Liver (tissue), 9 donors: Measurements from ENCODE around the gene DAPP1. TPM values are rescaled to one million over a fixed set of nuclear protein-coding genes. Genes with fewer than 3 reads are reported as not detected.

Experiments
- DNase-seq: peaks from one replicate; pipeline ENCODE4 v3.0.0-alpha.2; 2017; ENCODE audit warnings: low spot score
- H3K27ac ChIP-seq, 2 donors: one replicate each; pipeline ENCODE4 v1.7.0; 2013; ENCODE audit warnings: inconsistent platforms in 2 of 2, low read length in 2 of 2, control low read depth in 1 of 2, low read depth in 1 of 2, mild to moderate bottlenecking in 1 of 2
- H3K27me3 ChIP-seq, 4 donors: one replicate each; pipeline versions ENCODE4 v1.6.1 to v1.7.0; 2013; ENCODE audit warnings: low read length in 3 of 4, inconsistent platforms in 1 of 4, mild to moderate bottlenecking in 1 of 4, moderate library complexity in 1 of 4; ENCODE audit not compliant: control insufficient read depth in 4 of 4, insufficient read depth in 4 of 4
- H3K36me3 ChIP-seq, 4 donors: one replicate each; pipeline versions ENCODE4 v1.6.1 to v1.7.0; 2013; ENCODE audit warnings: low read length in 3 of 4, mild to moderate bottlenecking in 3 of 4, low read depth in 1 of 4, moderate library complexity in 1 of 4; ENCODE audit not compliant: control insufficient read depth in 4 of 4, insufficient read depth in 3 of 4
- H3K4me1 ChIP-seq, 4 donors: one replicate each; pipeline versions ENCODE4 v1.6.1 to v1.7.0; 2013; ENCODE audit warnings: low read length in 3 of 4, mild to moderate bottlenecking in 3 of 4, moderate library complexity in 1 of 4; ENCODE audit not compliant: control insufficient read depth in 4 of 4, insufficient read depth in 4 of 4
- H3K4me3 ChIP-seq, 3 donors: one replicate each; pipeline versions ENCODE4 v1.6.1 to v1.7.0; 2013; ENCODE audit warnings: low read length in 3 of 3, control low read depth in 1 of 3, low read depth in 1 of 3, mild to moderate bottlenecking in 1 of 3
- H3K9ac ChIP-seq, 2 donors: one replicate each; pipeline ENCODE4 v1.7.0; 2013; ENCODE audit warnings: low read length in 2 of 2, mild to moderate bottlenecking in 2 of 2, moderate library complexity in 2 of 2, control low read depth in 1 of 2, low read depth in 1 of 2
- H3K9me3 ChIP-seq, 4 donors: one replicate each; pipeline versions ENCODE4 v1.6.1 to v1.7.0; 2013; ENCODE audit warnings: low read length in 3 of 4; ENCODE audit not compliant: control insufficient read depth in 4 of 4
- EGR1 ChIP-seq, 2 donors: IDR thresholded peaks; 2 replicates each; pipeline ENCODE4 v1.6.1; 2016 to 2018; ENCODE audit warnings: antibody characterized with exemption in 2 of 2, low read depth in 2 of 2
- FOXA1 ChIP-seq: IDR thresholded peaks from 2 replicates; pipeline ENCODE4 v1.6.1; 2016; ENCODE audit warnings: antibody characterized with exemption
- FOXA2 ChIP-seq: IDR thresholded peaks from 2 replicates; pipeline ENCODE4 v1.6.1; 2016; ENCODE audit warnings: antibody characterized with exemption
- GABPA ChIP-seq, 2 donors: IDR thresholded peaks in 1 of 2; conservative IDR thresholded peaks in 1 of 2; 2 replicates each; pipeline ENCODE4 v1.6.1; 2016; ENCODE audit warnings: antibody characterized with exemption in 2 of 2, mild to moderate bottlenecking in 1 of 2, moderate library complexity in 1 of 2
- HNF4A ChIP-seq, 2 donors: conservative IDR thresholded peaks; 2 replicates each; pipeline ENCODE4 v1.6.1; 2016; ENCODE audit warnings: antibody characterized with exemption in 2 of 2, mild to moderate bottlenecking in 2 of 2
- MAX ChIP-seq: IDR thresholded peaks from 2 replicates; pipeline ENCODE4 v1.6.1; 2016; ENCODE audit warnings: antibody characterized with exemption
- NR2F2 ChIP-seq: IDR thresholded peaks from 2 replicates; pipeline ENCODE4 v1.6.1; 2016; ENCODE audit warnings: antibody characterized with exemption
- RAD21 ChIP-seq, 2 donors: IDR thresholded peaks; 2 replicates each; pipeline ENCODE4 v1.6.1; 2016; ENCODE audit warnings: antibody characterized with exemption in 2 of 2, mild to moderate bottlenecking in 2 of 2
- RXRA ChIP-seq, 2 donors: IDR thresholded peaks; 2 replicates each; pipeline ENCODE4 v1.6.1; 2017 to 2018; ENCODE audit warnings: antibody characterized with exemption in 2 of 2, mild to moderate bottlenecking in 1 of 2
- SP1 ChIP-seq: IDR thresholded peaks from 2 replicates; pipeline ENCODE4 v1.6.1; 2018; ENCODE audit warnings: antibody characterized with exemption, mild to moderate bottlenecking
- TAF1 ChIP-seq: conservative IDR thresholded peaks from 2 replicates; pipeline ENCODE4 v1.6.1; 2016; ENCODE audit warnings: antibody characterized with exemption, mild to moderate bottlenecking
- YY1 ChIP-seq: IDR thresholded peaks from 2 replicates; pipeline ENCODE4 v1.6.1; 2016; ENCODE audit warnings: antibody characterized with exemption, mild to moderate bottlenecking
- ZBTB33 ChIP-seq: IDR thresholded peaks from 2 replicates; pipeline ENCODE4 v1.6.1; 2016; ENCODE audit warnings: antibody characterized with exemption
- WGBS: extraction: QIAGEN DNeasy Blood & Tissue Kit; methylation state at CpG from one replicate; pipeline ENCODE4 v1.1.7; 2013; 5-methylcytosine and 5-hydroxymethylcytosine counted together
- polyA plus RNA-seq, 2 donors: library from polyadenylated mRNA; stranded (reverse) in 1 of 2; unstranded in 1 of 2; fragments of 200-250 nt in 1 of 2; fragments of >200 nt in 1 of 2; fragmentation: Nextera tagmentation in 1 of 2; extraction: Ambion mirVana in 1 of 2; gene quantifications; one replicate each; pipeline versions ENCODE4 v1.2.1 to v1.2.3, GENCODE V29; 2013 to 2015
- total RNA-seq, 2 donors: library from RNA; depleted of rRNA; stranded (reverse); fragments of >200 nt; gene quantifications; one replicate each; pipeline ENCODE4 v1.2.3, GENCODE V29; 2014
- TF ChIP-seq, protein P1 (sequence below): IDR thresholded peaks from 2 replicates; pipeline ENCODE4 v1.6.1; 2016; ENCODE audit warnings: antibody characterized with exemption
- TF ChIP-seq, protein P2 (sequence below): IDR thresholded peaks from 2 replicates; pipeline ENCODE4 v1.6.1; 2016; ENCODE audit warnings: antibody characterized with exemption, mild to moderate bottlenecking
- donor health status: healthy.
- donor health status: healthy.
- donor health status: healthy.
- donor health status: healthy.
- donor health status: healthy.

Gene DAPP1
- total and polyA plus RNA-seq, 4 donors: 0.53 to 4.8 (median 0.91) TPM

- DNase-seq: no peak
- no peaks in the 10 kb centered on the region for H3K9me3 ChIP-seq
- H3K27me3 ChIP-seq: no peaks in the 10 kb centered on the region
- 85% methylated on average over 3 of the region's 3 CpGs for WGBS
- H3K4me3 ChIP-seq: no peak overlapping the region
- no peak for TF ChIP-seq SP1
- no peak for TF ChIP-seq TAF1
- TF ChIP-seq, protein P1, sequence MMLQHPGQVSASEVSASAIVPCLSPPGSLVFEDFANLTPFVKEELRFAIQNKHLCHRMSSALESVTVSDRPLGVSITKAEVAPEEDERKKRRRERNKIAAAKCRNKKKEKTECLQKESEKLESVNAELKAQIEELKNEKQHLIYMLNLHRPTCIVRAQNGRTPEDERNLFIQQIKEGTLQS: no peak
- TF ChIP-seq HNF4A (conservative IDR thresholded peaks at IDR 0.05): no peak
- TF ChIP-seq, protein P2, sequence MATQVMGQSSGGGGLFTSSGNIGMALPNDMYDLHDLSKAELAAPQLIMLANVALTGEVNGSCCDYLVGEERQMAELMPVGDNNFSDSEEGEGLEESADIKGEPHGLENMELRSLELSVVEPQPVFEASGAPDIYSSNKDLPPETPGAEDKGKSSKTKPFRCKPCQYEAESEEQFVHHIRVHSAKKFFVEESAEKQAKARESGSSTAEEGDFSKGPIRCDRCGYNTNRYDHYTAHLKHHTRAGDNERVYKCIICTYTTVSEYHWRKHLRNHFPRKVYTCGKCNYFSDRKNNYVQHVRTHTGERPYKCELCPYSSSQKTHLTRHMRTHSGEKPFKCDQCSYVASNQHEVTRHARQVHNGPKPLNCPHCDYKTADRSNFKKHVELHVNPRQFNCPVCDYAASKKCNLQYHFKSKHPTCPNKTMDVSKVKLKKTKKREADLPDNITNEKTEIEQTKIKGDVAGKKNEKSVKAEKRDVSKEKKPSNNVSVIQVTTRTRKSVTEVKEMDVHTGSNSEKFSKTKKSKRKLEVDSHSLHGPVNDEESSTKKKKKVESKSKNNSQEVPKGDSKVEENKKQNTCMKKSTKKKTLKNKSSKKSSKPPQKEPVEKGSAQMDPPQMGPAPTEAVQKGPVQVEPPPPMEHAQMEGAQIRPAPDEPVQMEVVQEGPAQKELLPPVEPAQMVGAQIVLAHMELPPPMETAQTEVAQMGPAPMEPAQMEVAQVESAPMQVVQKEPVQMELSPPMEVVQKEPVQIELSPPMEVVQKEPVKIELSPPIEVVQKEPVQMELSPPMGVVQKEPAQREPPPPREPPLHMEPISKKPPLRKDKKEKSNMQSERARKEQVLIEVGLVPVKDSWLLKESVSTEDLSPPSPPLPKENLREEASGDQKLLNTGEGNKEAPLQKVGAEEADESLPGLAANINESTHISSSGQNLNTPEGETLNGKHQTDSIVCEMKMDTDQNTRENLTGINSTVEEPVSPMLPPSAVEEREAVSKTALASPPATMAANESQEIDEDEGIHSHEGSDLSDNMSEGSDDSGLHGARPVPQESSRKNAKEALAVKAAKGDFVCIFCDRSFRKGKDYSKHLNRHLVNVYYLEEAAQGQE: no peak
- TF ChIP-seq FOXA2: no peak
- no peaks in the 10 kb centered on the region for H3K4me1 ChIP-seq
- H3K27ac ChIP-seq: no peak overlapping the region
- H3K36me3 ChIP-seq: no peaks in the 10 kb centered on the region
- H3K9ac ChIP-seq: no peak overlapping the region
These were observed 35.6 kb downstream of the DAPP1 start for GRCh38 chr4:99852199-99852749.

DNA sequence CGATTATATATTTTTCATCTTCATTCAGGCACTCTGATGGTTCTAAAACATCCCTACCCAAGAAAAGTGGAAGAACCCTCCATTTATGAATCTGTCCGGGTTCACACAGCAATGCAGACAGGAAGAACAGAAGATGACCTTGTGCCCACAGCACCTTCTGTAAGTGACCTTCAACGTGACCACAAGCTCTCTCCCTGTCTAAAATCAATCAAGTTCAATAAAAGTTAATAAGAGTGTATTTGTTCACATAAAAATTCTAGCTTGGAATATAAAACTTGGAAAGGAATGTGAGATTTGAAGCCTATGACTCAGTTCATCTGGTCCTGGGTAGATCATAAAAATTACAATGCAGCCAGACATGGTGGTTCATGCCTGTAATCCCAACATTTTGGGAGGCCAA is 36.6 kb downstream of the DAPP1 start:
- Histone ChIP-seq H3K36me3 (no peaks in the 10 kb centered on the region), H3K4me3 (no peak overlapping the region), H3K9ac (no peak overlapping the region), H3K9me3 (no peaks in the 10 kb centered on the region), H3K27ac (no peak overlapping the region), H3K27me3 (no peaks in the 10 kb centered on the region), H3K4me1 (no peaks in the 10 kb centered on the region)
- no peak for DNase-seq
- WGBS: 65% methylated on average over 3 of the region's 3 CpGs
- TF ChIP-seq HNF4A (conservative IDR thresholded peaks at IDR 0.05) (no peak), RXRA (IDR thresholded peaks at IDR 0.05) (no peak), SP1 (no peak), YY1 (no peak), ZBTB33 (no peak), FOXA2 (no peak)

DNA sequence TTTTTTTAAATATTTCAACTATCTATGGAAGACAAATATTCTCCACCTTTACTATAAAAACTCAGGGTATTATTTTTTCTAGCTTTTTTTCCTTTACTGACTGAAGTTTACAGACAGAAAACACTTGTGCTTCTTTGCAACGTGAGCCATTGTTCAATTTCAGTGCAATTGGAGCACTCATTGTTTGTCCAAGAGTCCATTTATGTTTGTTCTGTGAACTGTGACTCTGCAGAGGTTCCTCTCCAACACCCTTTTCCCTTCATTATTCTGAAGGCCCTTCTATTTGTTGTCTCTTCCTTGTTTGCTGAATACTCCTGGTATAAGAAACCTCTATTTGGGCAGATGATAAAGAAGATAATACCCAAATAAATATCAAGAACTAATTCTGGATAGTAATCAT is 37.4 kb downstream of the DAPP1 start:
- no peak overlapping the region for H3K9ac ChIP-seq
- H3K9me3 ChIP-seq: no peaks in the 10 kb centered on the region
- no peak overlapping the region for H3K27ac ChIP-seq
- no peak overlapping the region for H3K4me3 ChIP-seq
- no peaks in the 10 kb centered on the region for H3K36me3 ChIP-seq
- 32% methylated on average over 1 of the region's 1 CpG for WGBS
- no peak for DNase-seq
- H3K4me1 ChIP-seq: no peaks in the 10 kb centered on the region
- peaks cover 0 to under 1% (median 0%) of the 10 kb centered on the region in 4 donors for H3K27me3 ChIP-seq
- TF ChIP-seq NR2F2 (no peak), ZBTB33 (no peak), EGR1 (IDR thresholded peaks at IDR 0.05; ENCODE audit: low read depth in 2 of 2) (no peak), SP1 (no peak), GABPA (IDR thresholded peaks at IDR 0.05 in 1 of 2, conservative IDR thresholded peaks at IDR 0.05 in 1 of 2) (no peak), FOXA1 (no peak), RXRA (IDR thresholded peaks at IDR 0.05) (no peak), YY1 (no peak), HNF4A (conservative IDR thresholded peaks at IDR 0.05) (no peak), RAD21 (IDR thresholded peaks at IDR 0.05) (no peak), MAX (no peak), FOXA2 (no peak)
- TF ChIP-seq, protein P2: no peak
- TF ChIP-seq, protein P1: no peak
